OCI-LY1 (cell line): ENCODE results near the gene WDR89.

Experiments used
- H2AFZ ChIP-seq: fragments of 200-600 bp; sonication (generic), shearing (Covaris generic); 2 replicates; pipeline ENCODE4 v1.6.0; 2014; ENCODE audit warnings: antibody characterized with exemption, mild to moderate bottlenecking, low read length
- H3F3A ChIP-seq: fragments of 200-600 bp; sonication (generic), shearing (Covaris generic); 2 replicates; pipeline ENCODE4 v1.6.0; 2014; ENCODE audit warnings: mild to moderate bottlenecking, antibody characterized with exemption, low read length, moderate library complexity; ENCODE audit not compliant: insufficient read depth
- H3K27ac ChIP-seq: fragments of 200-600 bp; sonication (generic); 2 replicates; pipeline ENCODE4 v1.5.1; 2014; ENCODE audit warnings: low read length, mixed run types, mild to moderate bottlenecking, low read depth; ENCODE audit not compliant: poor library complexity, severe bottlenecking
- H3K27me3 ChIP-seq: fragments of 200-600 bp; sonication (generic); 2 replicates; pipeline ENCODE4 v1.6.0; 2014; ENCODE audit warnings: antibody characterized with exemption, mild to moderate bottlenecking, low read length, moderate library complexity; ENCODE audit not compliant: insufficient read depth
- H3K36me3 ChIP-seq: fragments of 200-600 bp; sonication (generic); 2 replicates; pipeline ENCODE4 v1.6.1; 2014; ENCODE audit warnings: mild to moderate bottlenecking, antibody characterized with exemption, low read length, moderate library complexity, mixed read lengths; ENCODE audit not compliant: insufficient read depth
- H3K4me1 ChIP-seq: fragments of 200-600 bp; sonication (generic); 2 replicates; pipeline ENCODE4 v1.5.1; 2014; ENCODE audit warnings: mild to moderate bottlenecking, low read length, moderate library complexity; ENCODE audit not compliant: insufficient read depth, severe bottlenecking
- H3K4me2 ChIP-seq: fragments of 200-600 bp; sonication (generic), shearing (Covaris generic); 2 replicates; pipeline ENCODE4 v1.6.1; 2014; ENCODE audit warnings: low read length
- H3K4me3 ChIP-seq: fragments of 200-600 bp; sonication (generic); 2 replicates; pipeline ENCODE4 v1.5.1; 2014; ENCODE audit warnings: low read length, low read depth, mild to moderate bottlenecking, mixed read lengths; ENCODE audit not compliant: poor library complexity, severe bottlenecking
- H3K79me2 ChIP-seq: fragments of 200-600 bp; shearing (Covaris generic); 2 replicates; pipeline ENCODE4 v1.6.1; 2016; ENCODE audit warnings: mixed run types, low read length, mixed read lengths; ENCODE audit not compliant: insufficient read depth
- H3K9ac ChIP-seq: fragments of 200-600 bp; sonication (generic), shearing (Covaris generic); 2 replicates; pipeline ENCODE4 v1.6.1; 2014; ENCODE audit warnings: mild to moderate bottlenecking, low read length, mixed read lengths
- H3K9me2 ChIP-seq: fragments of 200-600 bp; sonication (generic), shearing (Covaris generic); 2 replicates; pipeline ENCODE4 v1.6.1; 2014; ENCODE audit warnings: low read depth, mild to moderate bottlenecking, low read length, mixed read lengths
- H3K9me3 ChIP-seq: fragments of 200-600 bp; shearing (Covaris generic); 2 replicates; pipeline ENCODE4 v1.6.1; 2014; ENCODE audit warnings: low read length, mixed read lengths
- H4K20me1 ChIP-seq: fragments of 200-600 bp; sonication (generic), shearing (Covaris generic); 2 replicates; pipeline ENCODE4 v1.6.0; 2016; ENCODE audit warnings: mild to moderate bottlenecking, low read length; ENCODE audit not compliant: insufficient read depth
- CTCF ChIP-seq: fragments of 200-600 bp; sonication (generic), shearing (Covaris generic); IDR thresholded peaks from 2 replicates; pipeline ENCODE4 v1.5.1; 2017; ENCODE audit warnings: mild to moderate bottlenecking, antibody characterized with exemption, low read length, moderate library complexity, mixed read lengths
- EZH2 ChIP-seq: fragments of 200-600 bp; sonication (generic), shearing (Covaris generic); IDR thresholded peaks from 2 replicates; pipeline ENCODE4 v1.8.0; 2017; ENCODE audit warnings: borderline replicate concordance, mixed run types, mild to moderate bottlenecking, antibody characterized with exemption, low read length, moderate library complexity, mixed read lengths

Gene WDR89

GRCh38 chr14:63573581-63573980, 68.1 kb downstream of the WDR89 start:
- no peak overlapping the region for H3K9ac ChIP-seq
- H3K27ac ChIP-seq = no peak overlapping the region
- no peaks in the 10 kb centered on the region for H3K36me3 ChIP-seq
- H3K9me2 ChIP-seq = no peaks in the 10 kb centered on the region
- H3F3A ChIP-seq = no peaks in the 10 kb centered on the region
- H3K9me3 ChIP-seq = no peaks in the 10 kb centered on the region
- no peak overlapping the region for H3K4me2 ChIP-seq
- H3K27me3 ChIP-seq = no peaks in the 10 kb centered on the region
- H2AFZ ChIP-seq = no peak overlapping the region
- TF ChIP-seq CTCF = no peak
- no peak for TF ChIP-seq EZH2
- H3K79me2 ChIP-seq = no peaks in the 10 kb centered on the region
- no peaks in the 10 kb centered on the region for H3K4me1 ChIP-seq
- H3K4me3 ChIP-seq = no peak overlapping the region
- no peaks in the 10 kb centered on the region for H4K20me1 ChIP-seq

- Histone ChIP-seq H3F3A (no peaks in the 10 kb centered on the region), H3K27me3 (no peaks in the 10 kb centered on the region), H3K4me3 (no peak overlapping the region), H3K36me3 (no peaks in the 10 kb centered on the region), H4K20me1 (no peaks in the 10 kb centered on the region), H3K9me2 (no peaks in the 10 kb centered on the region), H3K27ac (no peak overlapping the region), H3K9me3 (no peaks in the 10 kb centered on the region), H3K4me1 (no peaks in the 10 kb centered on the region), H2AFZ (no peak overlapping the region), H3K79me2 (no peaks in the 10 kb centered on the region), H3K4me2 (no peak overlapping the region), H3K9ac (no peak overlapping the region)
- no peak for TF ChIP-seq CTCF
Measured at GRCh38 chr14:63565448-63565847, 76.2 kb downstream of the WDR89 start.

- TF ChIP-seq CTCF = no peak
- TF ChIP-seq EZH2 = no peak
- no peak overlapping the region for H3K4me2 ChIP-seq
- H2AFZ ChIP-seq = no peak overlapping the region
- no peak overlapping the region for H3K4me3 ChIP-seq
- H3K79me2 ChIP-seq = no peaks in the 10 kb centered on the region
- H3K9ac ChIP-seq = no peak overlapping the region
- no peaks in the 10 kb centered on the region for H3K27me3 ChIP-seq
- no peaks in the 10 kb centered on the region for H3F3A ChIP-seq
- no peaks in the 10 kb centered on the region for H3K36me3 ChIP-seq
- no peaks in the 10 kb centered on the region for H4K20me1 ChIP-seq
- H3K4me1 ChIP-seq = no peaks in the 10 kb centered on the region
- no peaks in the 10 kb centered on the region for H3K9me2 ChIP-seq
- H3K9me3 ChIP-seq = no peaks in the 10 kb centered on the region
- no peak overlapping the region for H3K27ac ChIP-seq
Measured at GRCh38 chr14:63564318-63564717, 77.4 kb downstream of the WDR89 start.
